ENCODE results near the gene COTL1. TPM values are rescaled to one million over a fixed set of nuclear protein-coding genes. Genes with fewer than 3 reads are reported as not detected.

The COTL1 gene
- total RNA-seq, 4 donors from 2014 or later, result 19.1 to 66.9 (median 29.4) TPM

DNA sequence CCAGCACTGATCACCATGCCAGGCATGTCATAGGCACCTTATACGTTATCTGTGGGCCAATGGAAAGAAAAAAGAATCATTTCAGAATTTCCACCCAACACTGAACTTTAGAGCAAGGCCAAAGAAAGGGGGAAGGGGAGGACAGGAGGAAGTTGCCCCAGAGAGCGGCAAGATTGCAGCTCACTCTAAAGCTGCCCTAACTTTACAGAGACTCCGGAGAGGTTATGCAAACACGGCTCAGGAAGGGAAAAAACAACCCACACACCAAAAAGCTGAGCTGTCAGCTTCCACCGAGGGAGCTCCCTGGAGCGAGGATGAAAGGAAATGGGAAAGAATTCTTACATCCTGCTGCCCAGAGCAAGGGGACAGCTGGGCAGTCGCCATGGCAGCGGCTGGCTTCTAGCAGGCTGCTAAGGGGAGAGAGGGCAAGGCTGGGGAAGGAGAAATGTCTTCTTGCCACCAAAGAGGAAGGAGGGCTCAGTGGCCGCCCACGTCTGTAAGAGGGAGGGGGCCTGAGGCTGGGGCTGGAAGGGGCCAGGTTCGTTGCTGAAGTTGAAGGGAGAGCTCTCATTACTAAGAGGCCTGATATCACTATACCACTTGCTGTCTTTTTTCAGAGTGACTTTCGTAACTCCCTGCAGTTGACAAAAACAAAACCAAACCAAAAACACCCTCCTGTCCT is 18.2 kb downstream of the COTL1 start:
- no peaks in the 10 kb centered on the region for H3K4me1 ChIP-seq
- peak overlapping the region; percentile 78 to 85 for H3K27ac ChIP-seq
- peak overlapping the region; percentile 11 to 20 for H3K4me3 ChIP-seq
- TF ChIP-seq, protein P1, sequence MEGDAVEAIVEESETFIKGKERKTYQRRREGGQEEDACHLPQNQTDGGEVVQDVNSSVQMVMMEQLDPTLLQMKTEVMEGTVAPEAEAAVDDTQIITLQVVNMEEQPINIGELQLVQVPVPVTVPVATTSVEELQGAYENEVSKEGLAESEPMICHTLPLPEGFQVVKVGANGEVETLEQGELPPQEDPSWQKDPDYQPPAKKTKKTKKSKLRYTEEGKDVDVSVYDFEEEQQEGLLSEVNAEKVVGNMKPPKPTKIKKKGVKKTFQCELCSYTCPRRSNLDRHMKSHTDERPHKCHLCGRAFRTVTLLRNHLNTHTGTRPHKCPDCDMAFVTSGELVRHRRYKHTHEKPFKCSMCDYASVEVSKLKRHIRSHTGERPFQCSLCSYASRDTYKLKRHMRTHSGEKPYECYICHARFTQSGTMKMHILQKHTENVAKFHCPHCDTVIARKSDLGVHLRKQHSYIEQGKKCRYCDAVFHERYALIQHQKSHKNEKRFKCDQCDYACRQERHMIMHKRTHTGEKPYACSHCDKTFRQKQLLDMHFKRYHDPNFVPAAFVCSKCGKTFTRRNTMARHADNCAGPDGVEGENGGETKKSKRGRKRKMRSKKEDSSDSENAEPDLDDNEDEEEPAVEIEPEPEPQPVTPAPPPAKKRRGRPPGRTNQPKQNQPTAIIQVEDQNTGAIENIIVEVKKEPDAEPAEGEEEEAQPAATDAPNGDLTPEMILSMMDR (IDR thresholded peaks at IDR 0.05), result no peak
- no peak for TF ChIP-seq POLR2A (IDR thresholded peaks at IDR 0.05)
- no peaks in the 10 kb centered on the region for H3K36me3 ChIP-seq
- DNase-seq, result peak; percentile 37 to 52
- intact Hi-C loops (cut with DNase I; ENCODE audit: low total_unique reads), result no loop called here
- no peaks in the 10 kb centered on the region for H3K9me3 ChIP-seq
- no peaks in the 10 kb centered on the region for H3K27me3 ChIP-seq

DNA sequence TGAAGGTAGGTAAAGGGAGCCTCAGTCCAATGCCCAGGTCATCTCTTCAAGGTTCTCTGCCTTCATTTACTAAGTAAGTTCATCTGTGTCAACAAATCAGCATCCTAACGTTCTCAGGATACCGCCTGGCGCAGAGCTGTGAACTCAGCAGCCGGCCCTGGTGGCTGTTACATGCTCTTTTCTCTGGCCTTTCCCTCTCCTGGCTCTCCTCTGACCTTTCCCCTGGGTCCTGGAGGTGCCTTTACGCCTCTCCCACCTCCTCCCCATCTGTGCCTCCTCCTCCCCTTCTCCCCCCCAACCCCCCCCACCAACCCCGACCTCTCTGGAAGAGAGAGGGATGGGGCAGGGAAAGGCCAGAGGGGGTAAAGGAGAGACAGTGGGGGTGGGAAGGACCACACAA is 19.5 kb downstream of the COTL1 start:
- H3K9me3 ChIP-seq, result no peaks in the 10 kb centered on the region

DNA sequence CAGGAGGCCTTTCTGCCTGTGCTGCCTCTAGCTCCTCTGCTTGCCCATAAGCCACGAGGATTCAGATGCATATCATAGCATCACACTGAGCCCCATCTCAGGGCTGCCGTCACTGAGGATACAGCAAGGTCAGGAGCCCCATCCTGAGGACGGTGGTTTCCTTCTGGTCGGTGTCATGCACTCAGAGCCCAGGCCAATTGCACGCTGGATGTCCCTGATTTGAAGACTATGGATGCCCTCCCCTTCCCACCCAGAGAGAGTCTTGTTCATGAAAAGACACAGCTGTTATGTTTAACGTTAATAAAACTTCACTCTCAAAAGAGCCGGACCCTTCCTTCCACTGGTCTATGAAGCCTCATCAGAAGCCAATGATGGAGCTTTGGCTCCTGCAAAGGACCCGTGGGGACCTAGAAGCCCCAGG is 19.9 kb downstream of the COTL1 start:
- Histone ChIP-seq H3K9me3 (no peaks in the 10 kb centered on the region), H3K27ac (peak overlapping the region in 1 of 2 donors; percentile 17), H3K36me3 (no peaks in the 10 kb centered on the region), H3K4me1 (no peaks in the 10 kb centered on the region), H3K4me3 (no peak overlapping the region), H3K27me3 (no peaks in the 10 kb centered on the region)
- intact Hi-C loops (cut with DNase I; ENCODE audit: low total_unique reads), result no loop called here
- no peak for DNase-seq
- TF ChIP-seq, protein P1 (IDR thresholded peaks at IDR 0.05), result no peak
- no peak for TF ChIP-seq POLR2A (IDR thresholded peaks at IDR 0.05)

More for the DNA sequence above, 19.5 kb downstream of the COTL1 start:
- no peak for DNase-seq
- peak overlapping the region in 1 of 2 donors; percentile 78 for H3K27ac ChIP-seq
- no peaks in the 10 kb centered on the region for H3K27me3 ChIP-seq
- H3K4me3 ChIP-seq, result no peak overlapping the region
- TF ChIP-seq POLR2A (IDR thresholded peaks at IDR 0.05), result no peak
- TF ChIP-seq, protein P1 (IDR thresholded peaks at IDR 0.05), result no peak
- H3K4me1 ChIP-seq, result no peaks in the 10 kb centered on the region
- H3K36me3 ChIP-seq, result no peaks in the 10 kb centered on the region
- intact Hi-C loops (cut with DNase I; ENCODE audit: low total_unique reads), result no loop called here

DNA sequence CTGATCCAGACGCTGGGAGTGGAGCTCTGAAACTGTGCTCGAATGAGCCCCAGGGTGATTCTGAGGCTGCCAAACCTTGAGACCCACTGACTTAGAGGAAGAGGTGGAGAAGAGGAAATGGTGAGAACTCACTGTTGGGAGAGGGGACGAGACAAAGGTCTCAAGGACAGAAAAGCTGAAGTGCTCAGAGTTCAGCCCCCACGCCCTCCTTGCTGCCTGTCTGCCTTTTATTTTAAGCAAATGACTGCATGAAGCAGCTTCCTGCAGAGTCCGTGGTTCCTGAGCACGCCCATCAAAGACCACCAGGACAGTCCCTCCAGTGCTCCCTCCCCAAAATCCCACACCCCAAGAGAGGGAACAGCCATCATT is 20.4 kb downstream of the COTL1 start:
- Histone ChIP-seq H3K4me1 (no peaks in the 10 kb centered on the region), H3K27me3 (no peaks in the 10 kb centered on the region), H3K4me3 (no peak overlapping the region), H3K27ac (no peak overlapping the region), H3K36me3 (no peaks in the 10 kb centered on the region), H3K9me3 (no peaks in the 10 kb centered on the region)
- TF ChIP-seq POLR2A (IDR thresholded peaks at IDR 0.05), result no peak
- TF ChIP-seq, protein P1 (IDR thresholded peaks at IDR 0.05), result no peak
- DNase-seq, result no peak
- intact Hi-C loops (cut with DNase I; ENCODE audit: low total_unique reads), result no loop called here

DNA sequence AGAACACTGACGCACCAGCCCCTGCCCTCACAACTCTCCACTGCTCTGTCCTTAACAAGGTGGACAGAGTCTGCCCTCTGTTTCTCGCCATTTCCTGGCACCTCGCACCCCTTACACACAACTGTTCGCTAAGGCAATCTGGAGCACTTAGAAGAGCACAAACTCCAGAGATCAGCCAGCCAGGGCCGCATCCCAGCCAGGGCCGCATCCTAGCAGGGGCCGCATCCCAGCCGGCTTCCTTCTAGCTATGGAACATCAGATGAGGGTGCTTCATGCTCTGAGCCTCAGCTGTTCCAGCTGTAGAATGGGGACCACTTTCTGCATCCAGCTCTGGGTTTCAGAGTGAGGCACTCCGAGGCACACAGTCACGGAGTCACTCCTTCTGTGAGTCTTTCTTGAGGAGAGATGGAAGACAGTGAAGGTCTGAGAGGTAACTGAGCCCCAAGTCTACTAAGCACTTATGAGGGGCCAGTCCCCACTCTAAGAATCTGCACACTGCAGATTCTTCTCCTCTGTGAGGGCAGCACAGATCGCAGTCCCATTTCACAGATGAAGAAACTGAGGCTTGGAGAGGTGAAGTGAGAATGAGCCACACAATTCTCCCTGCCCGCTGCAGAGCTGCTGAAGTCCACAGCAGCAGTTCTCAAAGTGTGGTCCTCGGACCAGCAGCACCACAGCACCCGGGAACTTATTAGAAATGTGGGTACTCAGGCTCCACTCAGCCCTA is 20.9 kb downstream of the COTL1 start:
- Histone ChIP-seq H3K9me3 (no peaks in the 10 kb centered on the region), H3K4me1 (no peaks in the 10 kb centered on the region), H3K36me3 (no peaks in the 10 kb centered on the region), H3K27ac (no peak overlapping the region), H3K4me3 (no peak overlapping the region), H3K27me3 (no peaks in the 10 kb centered on the region)
- DNase-seq, result no peak
- TF ChIP-seq, protein P1 (IDR thresholded peaks at IDR 0.05), result no peak
- no peak for TF ChIP-seq POLR2A (IDR thresholded peaks at IDR 0.05)
- intact Hi-C loops (cut with DNase I; ENCODE audit: low total_unique reads), result no loop called here
